ENCODE measurements around the gene UBE2O.

UBE2O gene

GRCh38 chr17:76480632-76481031 lies 27.7 kb upstream of the UBE2O start:
- Histone ChIP-seq H3K27ac (no peak overlapping the region), H3K4me2 (ENCODE audit: low read length) (no peak overlapping the region), H3K79me2 (no peaks in the 10 kb centered on the region), H3K27me3 (ENCODE audit: control insufficient read depth, insufficient read depth, low read length) (no peaks in the 10 kb centered on the region), H3K9me3 (ENCODE audit: control insufficient read depth, low read length) (no peaks in the 10 kb centered on the region), H3K4me3 (ENCODE audit: low read depth, low read length) (no peak overlapping the region), H3K36me3 (ENCODE audit: control insufficient read depth, insufficient read depth, low read length) (no peaks in the 10 kb centered on the region), H3K9ac (no peak overlapping the region), H3K4me1 (no peaks in the 10 kb centered on the region), H2AFZ (no peak overlapping the region)
- no peak for TF ChIP-seq CTCF (IDR thresholded peaks at IDR 0.05)

GRCh38 chr17:76479515-76480060 lies 26.6 kb upstream of the UBE2O start:
- no peak for TF ChIP-seq CTCF (IDR thresholded peaks at IDR 0.05)
- Histone ChIP-seq H3K79me2 (no peaks in the 10 kb centered on the region), H3K27ac (no peak overlapping the region), H3K4me3 (ENCODE audit: low read depth, low read length) (no peak overlapping the region), H3K9ac (no peak overlapping the region), H3K27me3 (ENCODE audit: control insufficient read depth, insufficient read depth, low read length) (no peaks in the 10 kb centered on the region), H3K4me1 (no peaks in the 10 kb centered on the region), H3K9me3 (ENCODE audit: control insufficient read depth, low read length) (no peaks in the 10 kb centered on the region), H2AFZ (no peak overlapping the region), H3K36me3 (ENCODE audit: control insufficient read depth, insufficient read depth, low read length) (no peaks in the 10 kb centered on the region), H3K4me2 (ENCODE audit: low read length) (no peak overlapping the region)

- Histone ChIP-seq H3K4me2 (ENCODE audit: low read length) (no peak overlapping the region), H3K4me3 (ENCODE audit: low read depth, low read length) (no peak overlapping the region), H3K36me3 (ENCODE audit: control insufficient read depth, insufficient read depth, low read length) (no peaks in the 10 kb centered on the region), H3K27me3 (ENCODE audit: control insufficient read depth, insufficient read depth, low read length) (no peaks in the 10 kb centered on the region), H3K4me1 (no peaks in the 10 kb centered on the region), H3K9me3 (ENCODE audit: control insufficient read depth, low read length) (no peaks in the 10 kb centered on the region), H3K79me2 (no peaks in the 10 kb centered on the region), H3K27ac (no peak overlapping the region), H2AFZ (no peak overlapping the region), H3K9ac (no peak overlapping the region)
- TF ChIP-seq CTCF (IDR thresholded peaks at IDR 0.05), result no peak
Observed at GRCh38 chr17:76478730-76479514, 26.0 kb upstream of the UBE2O start.

- Histone ChIP-seq H3K27me3 (ENCODE audit: control insufficient read depth, insufficient read depth, low read length) (no peaks in the 10 kb centered on the region), H3K79me2 (no peaks in the 10 kb centered on the region), H3K4me1 (no peaks in the 10 kb centered on the region), H2AFZ (no peak overlapping the region), H3K9me3 (ENCODE audit: control insufficient read depth, low read length) (no peaks in the 10 kb centered on the region), H3K9ac (no peak overlapping the region), H3K4me3 (ENCODE audit: low read depth, low read length) (no peak overlapping the region), H3K4me2 (ENCODE audit: low read length) (no peak overlapping the region), H3K27ac (no peak overlapping the region), H3K36me3 (ENCODE audit: control insufficient read depth, insufficient read depth, low read length) (no peaks in the 10 kb centered on the region)
- TF ChIP-seq CTCF (IDR thresholded peaks at IDR 0.05), result no peak
Observed at GRCh38 chr17:76478097-76478496, 25.1 kb upstream of the UBE2O start.

- H3K9me3 ChIP-seq (ENCODE audit: control insufficient read depth, low read length), result no peaks in the 10 kb centered on the region
- no peak for TF ChIP-seq CTCF (IDR thresholded peaks at IDR 0.05)
- no peak overlapping the region for H2AFZ ChIP-seq
- no peaks in the 10 kb centered on the region for H3K79me2 ChIP-seq
- H3K36me3 ChIP-seq (ENCODE audit: control insufficient read depth, insufficient read depth, low read length), result no peaks in the 10 kb centered on the region
- no peaks in the 10 kb centered on the region for H3K4me1 ChIP-seq
- H3K4me3 ChIP-seq (ENCODE audit: low read depth, low read length), result no peak overlapping the region
- no peak overlapping the region for H3K9ac ChIP-seq
- no peak overlapping the region for H3K4me2 ChIP-seq (ENCODE audit: low read length)
- no peak overlapping the region for H3K27ac ChIP-seq
- no peaks in the 10 kb centered on the region for H3K27me3 ChIP-seq (ENCODE audit: control insufficient read depth, insufficient read depth, low read length)
Observed at GRCh38 chr17:76477576-76477975, 24.6 kb upstream of the UBE2O start.
